Stimulated activated CD4-positive, alpha-beta T cell treated with anti-CD3 and anti-CD28 coated beads, Interleukin-12 subunit alpha, Interleukin-12 subunit beta, amount 100 ng/mL, for 24 hours (primary cell): ENCODE measurements around the gene PCNT.
"Not testable (repeated sequence)": the region's sequence is repeated elsewhere in the genome, so short reads cannot be mapped to it uniquely, and the experiment has no call there.

ENCODE experiments used
- DNase-seq, 2 experiments: peaks; one replicate each; pipeline ENCODE4 v3.0.0-alpha.2; 2020; ENCODE audit warnings: low read depth in 2 of 2

PCNT gene

DNA sequence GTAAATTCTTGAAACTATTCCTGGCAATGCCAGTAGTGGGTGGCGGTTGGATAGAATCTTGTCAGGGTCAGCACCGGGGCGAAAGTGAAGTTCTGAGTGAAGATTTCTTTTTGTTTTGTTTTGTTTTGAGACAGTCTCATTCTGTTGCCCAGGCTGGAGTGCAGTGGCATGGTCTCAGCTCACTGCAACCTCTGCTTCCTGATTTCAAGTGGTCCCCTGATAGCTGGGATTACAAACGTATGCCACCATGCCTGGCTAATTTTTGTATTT is 33.3 kb downstream of the PCNT start:
- no peak for DNase-seq

DNA sequence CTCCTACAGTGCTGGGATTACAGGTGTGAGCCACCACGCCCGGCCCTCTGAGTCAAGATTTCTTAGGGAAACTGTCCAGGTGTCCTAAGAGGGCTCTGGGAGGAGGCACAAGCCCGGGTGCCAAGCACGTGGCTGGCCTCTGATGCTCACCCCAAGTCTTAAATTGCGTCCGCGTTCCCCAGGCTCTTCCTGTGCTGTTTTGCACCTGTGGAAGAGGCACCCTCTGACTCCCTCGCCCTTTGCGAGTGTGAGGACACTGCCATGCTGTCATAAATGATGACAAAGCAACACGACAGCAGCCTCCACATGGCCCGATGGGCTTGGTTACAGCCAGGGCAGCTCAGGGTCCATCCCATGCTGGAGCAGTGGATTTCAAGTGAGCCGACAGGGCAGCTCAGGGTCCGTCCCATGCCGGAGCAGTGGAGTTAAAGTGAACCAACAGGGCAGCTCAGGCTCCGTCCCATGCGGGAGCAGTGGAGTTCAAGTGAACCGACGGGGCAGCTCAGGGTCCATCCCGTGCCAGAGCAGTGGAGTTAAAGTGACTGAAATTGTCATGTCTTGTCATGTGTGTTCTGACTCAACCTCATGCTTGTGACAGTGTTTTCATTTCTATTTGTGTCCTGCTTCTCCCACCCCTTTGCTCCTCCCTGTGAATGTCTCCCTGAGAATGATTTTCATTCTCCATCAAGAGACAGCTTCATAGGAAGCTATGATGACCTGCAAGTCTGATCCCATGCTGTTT is 33.9 kb downstream of the PCNT start:
- DNase-seq, result no peak

DNA sequence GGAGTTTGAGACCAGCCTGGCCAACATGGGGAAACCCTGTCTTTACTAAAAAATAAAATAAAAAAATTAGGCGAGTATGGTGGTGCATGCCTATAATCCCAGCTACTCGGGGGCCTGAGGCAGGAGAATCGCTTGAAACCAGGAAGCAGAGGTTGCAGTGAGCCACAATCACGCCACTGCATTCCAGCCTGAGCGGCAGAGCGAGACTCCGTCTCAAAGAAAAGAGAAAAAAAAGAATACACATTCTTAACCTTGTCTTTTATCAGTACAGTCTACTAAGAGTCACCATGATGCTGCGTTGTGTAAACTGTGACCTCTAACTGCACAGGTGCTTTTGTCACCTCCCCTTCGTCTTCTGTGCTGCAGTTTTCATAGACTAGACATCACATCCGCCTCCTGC is 37.2 kb downstream of the PCNT start:
- no peak for DNase-seq

DNA sequence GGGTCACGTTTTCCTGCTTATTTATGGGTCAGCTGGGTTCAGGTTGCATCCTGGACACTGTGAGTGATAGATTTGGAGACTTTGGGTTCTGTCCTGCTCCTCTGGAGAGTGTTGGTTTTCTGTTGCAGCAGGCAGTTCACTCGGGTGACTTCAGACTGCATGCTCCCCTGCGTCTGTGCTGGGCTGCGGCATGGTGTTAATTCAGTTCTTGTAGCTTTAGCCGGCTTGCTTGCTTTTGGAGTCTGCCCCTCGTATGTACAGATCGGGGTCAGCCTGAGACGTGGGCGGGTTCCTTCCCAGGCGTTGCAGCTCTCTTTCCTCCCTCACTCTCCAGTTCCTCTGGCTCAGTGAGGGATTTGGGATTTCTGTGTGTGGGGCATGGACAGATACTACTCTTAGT is 38.0 kb downstream of the PCNT start:
- no peak for DNase-seq

DNA sequence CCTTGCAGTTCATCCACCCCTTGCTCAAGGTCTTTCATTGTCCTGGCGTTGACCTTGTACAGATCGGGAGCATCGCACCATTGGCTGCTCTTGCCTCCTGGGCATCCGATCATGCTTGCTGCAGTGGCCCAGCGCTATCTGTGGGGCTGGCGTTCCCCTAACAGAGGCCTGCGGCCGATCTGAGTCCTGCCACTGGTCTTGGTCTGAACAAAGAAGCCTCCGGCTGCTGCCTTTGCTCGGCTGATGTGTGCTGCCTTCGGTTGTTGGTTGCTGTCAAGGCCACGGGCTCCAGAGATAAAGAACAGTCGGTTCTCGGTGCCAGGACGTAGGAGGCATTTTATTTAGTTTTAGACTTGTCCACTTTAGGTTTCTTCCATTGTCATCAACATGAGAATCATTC is 39.0 kb downstream of the PCNT start:
- no peak for DNase-seq

DNA sequence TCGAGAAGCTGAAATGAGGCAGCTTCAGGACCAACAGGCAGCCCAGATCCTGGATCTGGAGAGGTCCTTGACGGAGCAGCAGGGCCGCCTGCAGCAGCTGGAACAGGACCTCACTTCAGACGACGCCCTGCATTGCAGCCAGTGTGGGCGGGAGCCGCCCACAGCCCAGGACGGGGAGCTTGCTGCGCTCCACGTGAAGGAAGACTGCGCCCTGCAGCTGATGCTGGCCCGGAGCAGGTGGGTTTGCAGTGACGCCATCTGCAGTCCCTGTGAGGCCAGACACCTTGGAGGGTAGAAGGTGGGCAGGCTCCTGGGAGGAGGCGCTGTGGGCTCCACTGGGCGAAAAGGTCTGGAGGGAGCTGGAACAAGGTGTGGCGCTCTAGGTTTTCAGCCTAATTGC is 39.7 kb downstream of the PCNT start:
- no peak for DNase-seq

DNA sequence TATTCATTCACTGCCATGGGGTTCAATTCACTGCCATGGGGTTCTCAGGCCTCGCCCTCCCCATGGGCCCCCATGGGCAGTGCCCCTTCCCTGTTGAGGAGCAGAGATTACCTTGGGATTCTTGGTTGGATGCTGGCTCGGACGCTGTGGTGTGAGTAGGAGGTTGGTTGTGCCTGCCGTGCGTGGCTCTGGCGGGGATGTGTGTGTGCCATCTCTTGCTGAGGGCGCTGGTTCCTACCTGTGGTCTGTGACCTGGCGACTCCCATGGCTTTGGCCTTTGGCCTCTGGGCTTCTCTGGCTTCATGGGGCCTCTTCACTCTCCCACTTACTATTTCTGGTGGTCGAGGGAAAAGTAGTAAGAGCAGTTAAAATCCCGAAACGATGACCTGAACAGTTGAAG is 42.1 kb downstream of the PCNT start:
- no peak for DNase-seq

DNA sequence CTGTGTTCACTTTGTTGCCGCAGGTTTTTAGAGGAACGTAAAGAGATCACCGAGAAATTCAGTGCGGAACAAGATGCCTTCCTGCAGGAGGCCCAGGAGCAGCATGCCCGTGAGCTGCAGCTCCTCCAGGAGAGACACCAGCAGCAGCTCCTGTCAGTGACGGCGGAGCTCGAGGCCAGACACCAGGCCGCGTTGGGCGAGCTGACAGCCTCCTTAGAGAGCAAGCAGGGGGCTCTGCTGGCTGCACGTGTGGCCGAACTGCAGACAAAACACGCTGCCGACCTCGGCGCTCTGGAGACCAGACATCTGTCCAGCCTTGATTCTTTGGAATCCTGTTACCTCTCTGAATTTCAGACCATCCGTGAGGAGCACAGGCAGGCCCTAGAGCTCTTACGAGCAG is 42.6 kb downstream of the PCNT start:
- DNase-seq, result no peak

DNA sequence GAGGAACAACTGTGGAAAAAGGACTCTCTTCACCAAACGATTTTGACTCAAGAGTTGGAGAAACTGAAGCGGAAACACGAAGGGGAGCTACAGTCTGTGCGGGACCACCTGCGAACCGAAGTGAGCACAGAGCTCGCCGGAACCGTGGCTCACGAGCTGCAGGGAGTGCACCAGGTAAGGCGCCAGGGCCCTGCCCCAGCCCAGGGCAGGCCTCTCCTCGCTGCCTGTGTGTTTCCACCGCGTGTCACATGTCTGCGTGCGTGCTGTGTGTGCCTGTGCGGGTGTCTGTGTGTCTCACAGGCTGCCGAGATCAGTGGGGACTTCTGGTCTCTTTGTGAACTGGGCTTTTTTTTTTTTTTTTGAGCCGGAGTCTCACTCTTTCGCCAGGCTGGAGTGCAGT is 43.0 kb downstream of the PCNT start:
- no peak for DNase-seq

DNA sequence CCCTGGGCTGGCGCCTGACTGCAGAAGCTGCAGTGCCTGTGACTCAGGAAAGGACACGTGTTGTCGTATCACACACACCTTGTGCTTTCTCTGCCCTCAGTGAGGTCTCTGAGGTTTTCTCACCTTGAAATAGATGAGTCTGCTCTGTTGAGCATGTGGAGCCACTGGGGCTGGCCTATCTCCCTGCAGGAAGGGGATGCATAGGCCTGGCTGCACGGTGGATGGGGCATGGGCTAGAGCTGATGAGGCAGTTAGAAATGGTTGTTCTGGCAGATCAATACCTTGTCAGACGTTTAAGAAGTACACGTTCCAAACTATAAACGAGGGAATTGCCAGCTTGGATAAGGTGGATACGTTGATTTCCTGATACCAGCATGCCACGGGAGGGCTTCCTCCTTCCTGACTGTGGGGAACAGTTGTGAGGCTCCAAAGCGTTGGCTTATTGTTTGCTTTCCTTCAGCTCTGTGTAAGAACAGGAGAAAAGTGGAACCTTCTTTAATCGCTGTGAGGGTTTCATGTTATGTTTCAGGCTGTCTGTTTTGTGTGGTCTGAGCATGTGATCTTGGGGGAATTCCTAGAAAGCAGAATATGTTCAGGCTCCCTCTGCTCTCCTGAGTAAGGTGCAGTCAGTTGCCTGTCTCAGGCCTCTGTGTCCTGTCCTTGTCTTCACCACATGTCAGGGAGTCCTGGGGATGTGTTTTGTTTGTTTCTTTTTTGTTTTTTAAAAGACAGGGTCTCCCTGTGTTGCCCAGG is 44.8 kb downstream of the PCNT start:
- DNase-seq, result peak; percentile 3 to 4

DNA sequence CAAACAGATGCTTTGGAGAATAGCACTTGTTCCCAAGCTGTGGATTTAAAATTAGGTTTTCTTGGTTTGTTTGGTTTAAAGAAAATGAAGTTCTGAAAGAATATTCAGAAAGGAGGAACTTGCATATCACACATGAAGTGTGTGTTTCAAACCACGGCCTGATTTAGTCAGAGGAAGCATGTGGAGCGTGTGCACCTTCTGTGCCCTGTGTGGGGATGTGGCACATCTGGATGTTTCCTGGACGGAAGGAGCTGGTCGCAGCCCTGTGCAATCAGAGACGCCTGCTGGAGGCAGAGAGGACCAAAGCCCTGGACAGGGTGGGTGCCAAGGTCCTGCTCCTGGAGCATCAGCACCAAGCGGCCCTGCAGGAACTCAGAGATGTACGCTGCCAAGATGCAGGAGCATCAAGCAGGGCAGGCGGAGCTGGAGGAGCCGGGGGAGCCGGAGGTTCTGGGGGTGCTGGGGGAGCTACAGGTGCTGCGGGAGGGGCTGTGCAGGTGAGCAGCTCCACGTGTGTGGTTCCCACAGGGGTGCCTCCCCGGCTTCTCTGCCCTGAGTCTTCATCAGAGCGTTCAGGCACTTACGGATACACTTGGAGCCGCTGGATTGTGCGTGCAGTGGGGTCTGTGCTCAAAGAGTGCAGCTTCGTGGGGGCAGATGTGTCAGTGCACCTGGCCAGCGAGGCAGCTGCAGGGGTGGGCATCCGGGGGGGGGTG is 45.7 kb downstream of the PCNT start:
- no peak for DNase-seq

DNA sequence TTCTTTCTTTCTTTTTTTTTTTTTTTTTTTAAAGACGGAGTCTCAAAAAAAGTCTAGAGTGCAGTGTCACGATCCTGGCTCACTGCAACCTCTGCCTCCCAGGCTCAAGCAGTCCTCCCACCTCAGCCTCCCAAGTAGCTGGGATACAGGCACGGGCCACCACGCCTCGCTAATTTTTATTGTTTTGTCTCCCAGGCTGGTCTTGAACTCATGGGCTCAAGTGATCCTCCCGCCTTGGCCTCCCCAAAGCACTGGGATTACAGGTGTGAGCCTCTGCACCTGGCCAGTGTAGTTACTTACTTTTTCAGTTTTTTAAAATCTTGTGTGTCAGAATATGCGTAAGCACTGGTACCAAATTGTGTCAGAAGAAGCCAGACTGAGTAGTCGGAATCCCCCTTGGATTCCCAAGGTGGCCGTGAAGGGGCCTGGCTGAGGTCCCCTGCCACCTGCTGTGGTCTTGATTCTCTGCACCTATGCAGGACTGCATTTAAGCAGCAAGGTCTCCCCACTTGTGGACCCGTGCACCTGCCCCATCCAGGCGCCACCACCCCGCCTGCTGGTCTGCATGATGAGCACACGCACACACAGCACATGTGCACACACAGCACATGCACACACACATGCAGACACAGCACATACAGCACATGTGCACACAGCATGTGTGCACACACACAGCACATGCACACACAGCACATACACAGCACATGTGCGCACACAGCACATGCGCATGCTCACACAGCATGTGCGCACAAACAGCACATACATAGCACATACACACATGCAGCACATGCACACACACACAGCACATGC is 47.5 kb downstream of the PCNT start:
- DNase-seq, result no peak

DNA sequence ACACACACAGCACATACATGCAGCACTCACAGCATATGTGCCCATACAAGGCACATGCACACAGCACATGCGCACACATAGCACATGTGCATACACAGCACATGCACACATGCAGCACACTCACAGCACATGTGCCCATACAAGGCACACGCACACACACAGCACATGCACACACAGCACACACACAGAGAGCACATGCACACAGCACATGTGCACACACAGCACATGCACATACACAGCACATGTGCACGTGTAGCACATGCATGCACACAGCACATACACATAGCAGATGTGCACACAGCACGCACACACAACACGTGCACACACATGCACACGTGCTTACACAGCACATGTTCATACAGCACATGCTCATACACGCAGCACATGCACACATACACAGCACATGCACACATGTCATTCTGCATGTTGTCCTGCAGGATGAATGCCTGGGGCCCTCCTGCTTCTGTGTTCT is 48.1 kb downstream of the PCNT start:
- no peak for DNase-seq

DNA sequence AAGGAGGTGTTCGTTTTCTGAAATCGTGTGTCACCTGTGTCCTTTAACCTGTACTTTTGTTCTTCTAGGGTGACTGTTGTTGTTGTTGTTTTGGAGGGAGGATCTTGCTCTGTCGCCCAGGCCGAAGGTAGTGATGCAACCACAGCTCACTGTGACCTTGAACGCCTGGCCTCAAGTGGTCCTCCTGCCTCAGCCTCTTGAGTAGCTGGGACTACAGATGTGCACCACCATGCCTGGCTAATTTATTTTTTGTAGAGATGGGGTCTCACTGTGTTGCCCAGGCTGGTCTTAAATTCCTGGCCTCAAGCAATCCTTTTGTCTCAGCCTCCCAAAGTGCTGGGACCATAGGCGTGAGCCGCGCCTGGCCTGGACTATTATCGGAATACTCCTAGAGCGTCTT is 49.0 kb downstream of the PCNT start:
- DNase-seq, result not testable (repeated sequence)

DNA sequence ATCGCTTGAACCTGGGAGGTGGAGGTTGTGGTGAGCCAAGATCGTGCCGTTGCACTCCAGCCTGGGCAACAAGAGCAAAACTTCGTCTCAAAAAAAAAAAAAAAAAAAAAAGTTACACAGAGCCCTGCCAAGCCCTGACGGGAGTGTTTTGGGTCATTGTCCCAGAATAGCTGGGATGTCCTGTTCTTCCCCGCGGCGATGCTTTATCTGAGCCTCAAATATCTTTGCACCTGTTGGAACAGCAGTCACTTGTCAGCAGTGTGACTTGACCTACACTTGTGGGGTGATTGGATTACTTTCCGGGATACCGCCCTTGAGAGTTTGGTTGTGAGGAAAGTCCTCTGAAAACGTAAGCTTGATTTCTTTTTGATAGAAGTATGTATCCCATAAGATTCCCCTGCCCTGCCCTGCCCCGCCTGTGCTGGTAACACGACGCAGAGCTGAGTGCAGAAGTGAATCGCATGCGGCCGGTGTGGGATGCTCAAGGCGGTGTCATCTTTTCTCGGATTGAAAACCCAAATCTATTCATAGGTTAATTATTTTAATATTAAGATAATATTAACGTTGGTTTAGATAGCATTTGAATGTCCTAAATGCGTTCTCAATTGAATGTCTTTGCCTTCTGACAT is 50.9 kb downstream of the PCNT start:
- no peak for DNase-seq

DNA sequence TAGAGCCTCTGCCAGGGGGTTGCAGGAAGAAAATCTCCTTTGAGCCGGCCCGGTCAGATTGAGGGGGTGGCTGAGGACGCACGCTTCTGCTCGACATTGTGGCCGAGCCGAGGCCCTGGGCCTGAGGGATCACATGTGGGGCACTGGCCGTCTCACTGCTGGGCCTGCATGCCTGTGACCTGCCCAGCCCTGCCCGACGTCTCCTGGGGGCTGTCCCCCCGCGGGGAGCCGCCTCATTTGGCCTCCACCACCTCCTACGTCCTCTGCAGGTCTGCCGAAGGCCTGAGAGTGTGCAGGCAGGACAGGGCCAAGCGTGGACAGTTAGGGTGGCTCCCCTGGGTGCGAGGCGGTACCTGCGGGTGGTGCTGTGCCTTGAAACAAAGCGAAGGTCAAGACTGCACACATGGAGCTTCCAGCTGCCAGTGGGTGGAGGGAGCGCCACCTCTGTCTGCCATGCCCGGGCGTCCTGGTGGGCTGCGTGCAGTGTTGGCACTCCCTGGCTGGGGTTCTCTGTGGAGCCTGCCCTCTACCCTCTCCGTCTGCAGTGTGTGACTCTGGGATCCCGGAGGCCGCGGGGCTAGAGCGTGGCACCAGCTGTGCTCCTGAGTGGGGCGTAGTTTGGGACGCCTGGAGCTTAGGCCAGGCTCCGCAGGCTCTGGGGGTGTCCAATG is 51.7 kb downstream of the PCNT start:
- DNase-seq, result no peak

DNA sequence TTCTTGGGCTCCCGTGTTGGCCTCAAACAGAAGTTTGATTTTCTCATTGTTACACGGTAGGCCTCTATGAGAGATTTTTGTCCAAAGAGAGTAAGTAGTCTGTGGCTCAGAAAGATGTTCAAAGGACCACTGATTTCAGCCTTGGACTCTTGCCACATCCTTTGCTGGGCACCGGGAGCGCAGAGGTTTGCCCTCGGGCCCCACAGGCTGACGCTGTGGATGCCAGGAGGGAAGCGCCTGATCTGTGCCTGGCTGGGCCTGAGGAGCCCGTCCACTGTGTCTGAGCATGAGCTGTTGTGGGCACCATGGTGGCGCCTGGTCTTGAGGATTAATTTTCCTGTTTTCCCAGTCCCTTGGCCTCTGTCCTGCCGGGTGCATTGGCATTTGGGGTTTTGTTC is 52.3 kb downstream of the PCNT start:
- no peak for DNase-seq

DNA sequence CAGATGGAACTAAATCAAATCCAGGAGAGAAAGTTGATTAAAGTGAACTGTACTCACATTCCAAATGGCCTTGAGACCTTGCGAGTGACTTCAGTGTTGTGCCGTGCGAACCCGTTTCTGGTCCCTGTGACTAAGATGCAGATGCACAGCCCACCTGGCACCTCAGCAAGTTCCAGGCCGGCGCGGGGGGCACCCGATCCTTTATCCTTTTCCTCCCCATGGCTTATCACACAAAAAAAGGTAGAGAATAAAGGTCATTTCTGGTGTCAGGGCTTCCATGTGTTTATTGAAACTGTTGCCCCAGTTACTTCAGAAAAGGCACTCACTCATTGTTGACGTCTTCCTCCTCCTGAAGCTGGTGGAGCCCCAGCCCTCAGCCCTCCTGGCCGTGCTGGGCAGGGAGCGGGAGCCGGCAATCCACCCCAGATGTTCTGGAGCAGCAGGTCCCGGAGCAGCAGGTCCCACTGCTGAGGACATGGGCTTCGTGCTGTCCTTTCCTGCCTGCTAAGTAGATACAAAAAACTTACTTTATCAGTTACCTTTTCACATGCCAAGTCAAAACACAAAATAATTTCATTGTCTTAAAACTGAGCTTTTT is 53.0 kb downstream of the PCNT start:
- DNase-seq, result no peak

DNA sequence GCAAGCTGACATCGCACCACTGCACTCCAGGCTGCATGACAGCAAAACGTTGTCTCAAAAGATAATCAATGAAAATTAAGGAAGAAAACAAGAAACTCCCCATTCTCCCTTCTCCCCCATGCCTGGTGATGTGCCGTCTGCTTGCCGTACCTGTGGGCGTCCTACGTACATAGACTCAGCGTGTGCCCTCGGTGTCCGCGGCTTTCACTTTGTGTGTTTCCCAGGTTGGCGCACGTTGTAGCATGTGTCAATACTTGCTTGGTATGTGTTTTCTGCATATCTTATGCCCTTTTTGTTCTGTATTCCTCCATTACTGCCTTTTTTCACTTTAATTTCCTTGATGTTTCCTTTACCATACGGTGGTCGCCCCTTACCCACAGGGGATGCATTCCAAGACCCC is 53.8 kb downstream of the PCNT start:
- DNase-seq, result no peak

DNA sequence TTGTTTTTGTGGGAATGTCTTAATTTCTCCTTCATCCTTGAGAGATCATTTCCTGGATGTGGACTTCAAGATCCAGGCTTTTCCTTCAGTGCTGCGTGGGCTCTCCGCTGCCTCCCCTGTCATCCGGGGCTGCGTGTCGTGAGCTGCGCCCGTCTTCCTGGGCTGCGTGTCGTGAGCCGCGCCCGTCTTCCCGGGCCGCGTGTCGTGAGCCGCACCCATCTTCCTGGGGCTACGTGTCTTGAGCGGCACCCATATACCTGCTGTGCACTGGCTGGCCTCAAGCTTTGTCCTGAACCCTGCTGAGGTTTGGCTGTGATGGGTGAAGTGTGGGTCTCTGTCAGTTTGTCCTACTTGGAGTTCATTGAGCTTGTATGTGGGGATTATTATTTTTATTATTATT is 55.1 kb downstream of the PCNT start:
- no peak for DNase-seq

DNA sequence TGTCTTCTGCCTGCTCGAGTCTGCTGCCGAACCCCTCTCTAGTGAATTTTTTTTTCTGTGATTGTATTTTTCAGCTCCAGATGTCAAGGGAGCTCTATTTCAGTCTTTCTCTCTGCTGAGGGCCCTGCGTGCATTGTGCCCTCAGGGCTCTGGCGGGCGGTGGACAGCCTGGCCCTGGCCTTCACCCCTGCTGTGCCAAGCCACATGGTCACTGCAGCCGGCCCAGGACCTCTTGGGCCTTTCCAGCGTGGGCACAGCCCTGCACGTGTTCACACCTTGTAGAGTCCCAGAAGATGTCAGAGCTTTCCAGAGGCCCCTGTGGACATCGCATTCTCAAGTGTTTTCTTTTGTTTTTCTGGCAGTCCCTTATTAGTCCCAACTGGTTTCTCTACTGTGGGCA is 55.7 kb downstream of the PCNT start:
- DNase-seq, result no peak
